SK-N-SH (cell line): ENCODE data around the gene TGFBR3. TPM values are rescaled to one million over a fixed set of nuclear protein-coding genes. Genes with fewer than 3 reads are reported as not detected.
"Not testable (repeated sequence)": the region's sequence is repeated elsewhere in the genome, so short reads cannot be mapped to it uniquely, and the experiment has no call there.

Experiments
- CTCF ChIA-PET: fragments of 300-600, 350-600 bp; formaldehyde crosslinking; extraction: SDS; loops from one replicate; lab custom pipeline; 2021; lab: Yijun Ruan, JAX
- POLR2A ChIA-PET: fragments of 350-600 bp; sonication (Branson Sonifier 250); formaldehyde crosslinking; extraction: SDS; loops from one replicate; lab custom pipeline; 2020; ENCODE audit warnings: antibody characterized with exemption, inconsistent platforms; lab: Yijun Ruan, JAX
- DNase-seq: peaks from one replicate; pipeline ENCODE4 v3.0.0; 2012
- H2AFZ ChIP-seq: fragments of 200-600 bp; sonication (generic); 2 replicates; pipeline ENCODE4 v1.8.1; 2016; ENCODE audit warnings: antibody characterized with exemption, mild to moderate bottlenecking, low read depth
- H3F3A ChIP-seq: fragments of 200-600 bp; sonication (generic); replicated peaks from 2 replicates; pipeline ENCODE3; 2016; ENCODE audit warnings: antibody characterized with exemption, mild to moderate bottlenecking; ENCODE audit not compliant: insufficient read depth
- H3K27ac ChIP-seq, 2 experiments: fragments of 200-500 bp in 1 of 2; fragments of 200-600 bp in 1 of 2; sonication (Bioruptor generic) in 1 of 2; sonication (generic), shearing (Covaris generic) in 1 of 2; 2 replicates each; pipeline versions ENCODE4 v1.5.1 to v1.6.1; 2014 to 2016; ENCODE audit warnings: low read depth in 2 of 2, inconsistent platforms in 1 of 2, low read length in 1 of 2, mild to moderate bottlenecking in 1 of 2, mixed read lengths in 1 of 2
- H3K27me3 ChIP-seq: fragments of 200-600 bp; sonication (generic), shearing (Covaris generic); 2 replicates; pipeline ENCODE4 v1.6.1; 2016; ENCODE audit warnings: mixed run types; ENCODE audit not compliant: insufficient read depth
- H3K36me3 ChIP-seq, 2 experiments: fragments of 200-500 bp in 1 of 2; fragments of 200-600 bp in 1 of 2; sonication (Bioruptor generic) in 1 of 2; sonication (generic) in 1 of 2; replicated peaks in 1 of 2; 2 replicates each; pipeline versions ENCODE3 to v1.5.1; 2014 to 2016; ENCODE audit warnings: low read length in 1 of 2, mild to moderate bottlenecking in 1 of 2; ENCODE audit not compliant: insufficient read depth in 2 of 2, control insufficient read depth in 1 of 2
- H3K4me1 ChIP-seq, 2 experiments: fragments of 200-500 bp in 1 of 2; fragments of 200-600 bp in 1 of 2; sonication (Bioruptor generic) in 1 of 2; sonication (generic), shearing (Covaris generic) in 1 of 2; 2 replicates each; pipeline versions ENCODE4 v1.5.1 to v1.6.1; 2014 to 2016; ENCODE audit warnings: low read depth in 1 of 2, low read length in 1 of 2, mixed run types in 1 of 2; ENCODE audit not compliant: insufficient read depth in 2 of 2, control insufficient read depth in 1 of 2
- H3K4me2 ChIP-seq: fragments of 200-600 bp; sonication (generic), shearing (Covaris generic); 2 replicates; pipeline ENCODE4 v1.6.1; 2017; ENCODE audit warnings: mixed run types
- H3K4me3 ChIP-seq, 2 experiments: fragments of 200-500 bp in 1 of 2; fragments of 200-600 bp in 1 of 2; sonication (Bioruptor generic) in 1 of 2; sonication (generic), shearing (Covaris generic) in 1 of 2; 2 replicates each; pipeline versions ENCODE4 v1.5.1 to v1.8.1; 2014 to 2016; ENCODE audit warnings: low read depth in 2 of 2, inconsistent platforms in 1 of 2, low read length in 1 of 2, mild to moderate bottlenecking in 1 of 2, mixed read lengths in 1 of 2, moderate library complexity in 1 of 2
- H3K79me2 ChIP-seq: fragments of 200-600 bp; sonication (generic); 2 replicates; pipeline ENCODE4 v1.8.1; 2017; ENCODE audit warnings: mild to moderate bottlenecking; ENCODE audit not compliant: insufficient read depth
- H3K9ac ChIP-seq: fragments of 200-600 bp; sonication (generic); 2 replicates; pipeline ENCODE4 v1.6.1; 2017; ENCODE audit warnings: mixed run types
- H3K9me2 ChIP-seq: fragments of 200-600 bp; sonication (generic); 2 replicates; pipeline ENCODE4 v1.6.1; 2017; ENCODE audit warnings: mixed run types
- H3K9me3 ChIP-seq: fragments of 200-600 bp; sonication (generic); 2 replicates; pipeline ENCODE4 v1.6.1; 2017; ENCODE audit warnings: mixed run types, mild to moderate bottlenecking, moderate library complexity
- H4K20me1 ChIP-seq: fragments of 200-600 bp; sonication (generic); 2 replicates; pipeline ENCODE4 v1.6.1; 2017; ENCODE audit warnings: mild to moderate bottlenecking, mixed run types; ENCODE audit not compliant: insufficient read depth
- CTCF ChIP-seq: fragments of 200-600 bp; sonication (generic); IDR thresholded peaks from 2 replicates; pipeline ENCODE4 v1.6.1; 2017; ENCODE audit warnings: antibody characterized with exemption, mild to moderate bottlenecking, moderate library complexity
- JUND ChIP-seq: IDR thresholded peaks from 2 replicates; pipeline ENCODE4 v1.4.0; 2012
- MEF2A ChIP-seq: IDR thresholded peaks from 2 replicates; pipeline ENCODE4 v1.4.0; 2012; ENCODE audit warnings: low read depth, borderline replicate concordance
- NRF1 ChIP-seq: IDR thresholded peaks from 2 replicates; pipeline ENCODE4 v1.6.1; 2012; ENCODE audit warnings: low read depth, mild to moderate bottlenecking, low read length
- RXRA ChIP-seq: IDR thresholded peaks from 2 replicates; pipeline ENCODE4 v1.4.0; 2012; ENCODE audit warnings: low read depth, mild to moderate bottlenecking, borderline replicate concordance
- SIN3A ChIP-seq: IDR thresholded peaks from 2 replicates; pipeline ENCODE4 v1.6.1; 2012; ENCODE audit warnings: low read depth, mild to moderate bottlenecking, low read length, moderate library complexity, borderline replicate concordance
- TAF1 ChIP-seq: IDR thresholded peaks from 2 replicates; pipeline ENCODE4 v1.6.1; 2012; ENCODE audit warnings: low read depth, mild to moderate bottlenecking, low read length, moderate library complexity, borderline replicate concordance
- ZBTB33 ChIP-seq: IDR thresholded peaks from 2 replicates; pipeline ENCODE4 v1.4.0; 2012; ENCODE audit warnings: low read depth, borderline replicate concordance
- WGBS: methylation state at CpG from one replicate; pipeline ENCODE4 v1.1.6; 2017; ENCODE audit warnings: low lambda C conversion rate; 5-methylcytosine and 5-hydroxymethylcytosine counted together
- polyA plus RNA-seq, 3 experiments: library from polyadenylated mRNA; depleted of rRNA; stranded (reverse); fragments of >200 nt; gene quantifications; 2 replicates each; pipeline ENCODE4 v1.2.3, GENCODE V29; 2012

Gene TGFBR3
- polyA plus RNA-seq, 1 of the 3 experiments (the other 2 are of a cell fraction) = 0.07 TPM

DNA sequence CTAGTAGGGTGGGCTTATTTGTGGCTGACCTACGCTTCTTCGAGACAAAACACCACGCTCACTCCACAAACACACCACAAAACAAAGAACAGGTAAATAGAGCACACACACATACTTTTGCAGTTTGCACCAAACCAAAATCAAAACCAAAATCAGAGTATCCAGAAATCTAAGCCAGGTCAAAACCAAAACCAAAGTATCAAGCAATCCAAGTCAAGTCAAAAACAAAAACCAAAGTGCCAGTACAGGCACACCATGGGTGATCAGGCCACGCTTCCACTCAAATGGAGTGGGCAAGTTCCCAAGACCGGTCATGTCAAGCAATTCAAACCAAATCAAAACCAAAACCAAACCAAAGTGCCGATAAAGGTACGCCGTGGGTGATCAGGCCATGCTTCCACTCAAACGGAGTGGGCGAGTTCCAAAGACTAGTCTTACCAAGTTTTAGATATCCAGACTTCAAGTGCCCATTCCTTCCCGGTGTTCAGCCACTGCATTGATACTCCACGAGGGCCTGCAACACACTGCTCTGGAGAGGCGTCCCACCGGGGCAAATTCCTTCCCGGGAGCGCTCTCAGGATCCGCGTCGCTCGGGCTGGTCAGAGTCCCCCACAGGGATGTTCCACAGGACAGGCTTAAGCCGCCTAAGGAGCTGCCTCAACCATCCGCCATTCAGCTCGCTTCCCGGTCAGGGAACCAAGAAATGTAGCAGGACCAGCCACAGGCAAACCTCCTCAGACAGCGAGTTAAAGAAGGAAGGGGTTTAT lies 216.2 kb downstream of the TGFBR3 start:
- DNase-seq = no peak
- H3K36me3 ChIP-seq = no peaks in the 10 kb centered on the region
- ChIA-PET POLR2A (no interaction called here), CTCF (no interaction called here)
- peak overlapping the region; percentile 41; the same call in 1 of the 2 replicates for H3K4me2 ChIP-seq
- no peak overlapping the region for H3K9ac ChIP-seq
- no peaks in the 10 kb centered on the region for H4K20me1 ChIP-seq
- H3K27me3 ChIP-seq = peaks cover 42% of the 10 kb centered on the region; the same call in 1 of the 2 replicates
- H3K9me2 ChIP-seq = no peaks in the 10 kb centered on the region
- 38% methylated on average over 20 of the region's 25 CpGs for WGBS
- H2AFZ ChIP-seq = 0 out of 2 replicates have a peak overlapping the region, but pooled peaks have one; percentile 41
- no peaks in the 10 kb centered on the region for H3K79me2 ChIP-seq
- no peaks in the 10 kb centered on the region for H3F3A ChIP-seq
- no peak overlapping the region for H3K27ac ChIP-seq
- peak overlapping the region in 1 of 2 experiments; percentile 29; a peak in 2 of 4 replicates for H3K4me3 ChIP-seq
- H3K9me3 ChIP-seq = no peaks in the 10 kb centered on the region
- no peak for TF ChIP-seq CTCF
- no peak for TF ChIP-seq NRF1
- TF ChIP-seq ZBTB33 = no peak
- TF ChIP-seq TAF1 = no peak
- no peak for TF ChIP-seq JUND
- no peak for TF ChIP-seq MEF2A
- no peak for TF ChIP-seq RXRA
- no peak for TF ChIP-seq SIN3A
- no peaks in the 10 kb centered on the region for H3K4me1 ChIP-seq

GRCh38 chr1:91666651-91667050 lies 219.3 kb downstream of the TGFBR3 start:
- DNase-seq, H3K36me3 ChIP-seq, H3K79me2 ChIP-seq, H2AFZ ChIP-seq, CTCF ChIA-PET, H3K4me1 ChIP-seq, H4K20me1 ChIP-seq, H3K9me2 ChIP-seq, H3K27ac ChIP-seq, H3K9me3 ChIP-seq, POLR2A ChIA-PET, H3K9ac ChIP-seq, H3F3A ChIP-seq, H3K4me2 ChIP-seq, H3K4me3 ChIP-seq: not testable (repeated sequence)
- WGBS = 3% methylated on average over 5 of the region's 5 CpGs
- peaks cover 16% of the 10 kb centered on the region; the same call in 1 of the 2 replicates for H3K27me3 ChIP-seq
